Sigmoid colon (tissue), 4 donors: ENCODE results near the gene PRR20G.

Experiments used
- EP300 ChIP-seq, 4 donors: sonication (generic); formaldehyde crosslinking; IDR thresholded peaks; one replicate each; pipeline ENCODE4 v1.6.1; 2017; ENCODE audit warnings: antibody characterized with exemption in 4 of 4
- POLR2A ChIP-seq, 2 donors: fragments of 450-650 bp; IDR thresholded peaks; one replicate each; pipeline ENCODE4 v1.6.1; 2016; ENCODE audit warnings: antibody characterized with exemption in 2 of 2, mild to moderate bottlenecking in 2 of 2, moderate library complexity in 2 of 2

DNA sequence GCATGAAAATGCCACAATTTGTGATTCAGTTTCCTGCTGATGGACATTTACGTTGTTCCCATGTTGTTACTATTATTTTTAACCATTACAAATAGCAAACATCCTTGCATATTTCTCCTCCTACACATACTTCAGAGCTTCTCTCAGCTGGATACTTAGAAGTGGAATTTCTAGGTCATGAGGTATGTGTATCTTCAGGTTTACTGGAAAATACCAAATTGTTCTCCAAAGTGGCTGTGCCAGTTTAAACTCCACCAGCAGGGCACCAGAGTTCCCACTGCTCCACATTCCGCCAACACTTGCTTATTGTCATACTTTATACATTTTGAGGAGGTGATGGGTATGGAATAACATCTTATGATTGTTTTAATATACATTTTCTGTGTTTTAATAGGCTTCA lies 49.2 kb downstream of the PRR20G start:
- TF ChIP-seq EP300 (IDR thresholded peaks at IDR 0.05) (no peak), POLR2A (IDR thresholded peaks at IDR 0.05) (no peak)
